SH-SY5Y (cell line): ENCODE data around the gene KIAA1328.

Experiments used
- GATA2 ChIP-seq: IDR thresholded peaks from 2 replicates; pipeline ENCODE4 v1.6.1; 2011; ENCODE audit warnings: mild to moderate bottlenecking, low read depth, low read length
- GATA3 ChIP-seq: IDR thresholded peaks from 2 replicates; pipeline ENCODE4 v1.6.1; 2011; ENCODE audit warnings: low read depth, mild to moderate bottlenecking, low read length, moderate library complexity

- TF ChIP-seq GATA3, result no peak
- no peak for TF ChIP-seq GATA2
Measured at GRCh38 chr18:36792634-36793283, 36.2 kb upstream of the KIAA1328 start.
